ENCODE measurements around the gene ARRB2.

DNA sequence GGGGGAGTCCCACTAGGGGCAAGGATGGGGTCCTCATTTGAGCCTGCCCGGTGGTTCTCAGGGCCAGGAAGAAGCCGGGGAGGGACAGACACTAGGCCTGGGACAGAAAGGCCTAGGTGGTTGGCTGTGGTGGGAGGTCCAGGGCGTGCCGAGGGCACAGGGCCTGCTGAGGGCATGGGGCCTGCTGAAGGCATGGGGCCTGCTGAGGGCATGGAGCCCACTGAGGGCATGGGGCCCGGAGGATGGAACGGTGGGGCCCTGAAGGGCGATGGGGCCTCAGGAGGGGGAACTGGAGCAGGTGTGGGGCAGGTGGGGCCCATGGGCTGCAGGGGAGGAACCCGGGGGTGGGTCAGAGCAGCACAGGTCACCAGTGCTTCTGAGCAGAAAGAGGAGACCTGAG lies 37.7 kb upstream of the ARRB2 start:
- TF ChIP-seq, protein P1, sequence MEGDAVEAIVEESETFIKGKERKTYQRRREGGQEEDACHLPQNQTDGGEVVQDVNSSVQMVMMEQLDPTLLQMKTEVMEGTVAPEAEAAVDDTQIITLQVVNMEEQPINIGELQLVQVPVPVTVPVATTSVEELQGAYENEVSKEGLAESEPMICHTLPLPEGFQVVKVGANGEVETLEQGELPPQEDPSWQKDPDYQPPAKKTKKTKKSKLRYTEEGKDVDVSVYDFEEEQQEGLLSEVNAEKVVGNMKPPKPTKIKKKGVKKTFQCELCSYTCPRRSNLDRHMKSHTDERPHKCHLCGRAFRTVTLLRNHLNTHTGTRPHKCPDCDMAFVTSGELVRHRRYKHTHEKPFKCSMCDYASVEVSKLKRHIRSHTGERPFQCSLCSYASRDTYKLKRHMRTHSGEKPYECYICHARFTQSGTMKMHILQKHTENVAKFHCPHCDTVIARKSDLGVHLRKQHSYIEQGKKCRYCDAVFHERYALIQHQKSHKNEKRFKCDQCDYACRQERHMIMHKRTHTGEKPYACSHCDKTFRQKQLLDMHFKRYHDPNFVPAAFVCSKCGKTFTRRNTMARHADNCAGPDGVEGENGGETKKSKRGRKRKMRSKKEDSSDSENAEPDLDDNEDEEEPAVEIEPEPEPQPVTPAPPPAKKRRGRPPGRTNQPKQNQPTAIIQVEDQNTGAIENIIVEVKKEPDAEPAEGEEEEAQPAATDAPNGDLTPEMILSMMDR (IDR thresholded peaks at IDR 0.05), result no peak
- no peak for TF ChIP-seq POLR2A (IDR thresholded peaks at IDR 0.05)

Measured in vagina (tissue), 2 donors.